ENCODE measurements around the gene TMEM117.

DNA sequence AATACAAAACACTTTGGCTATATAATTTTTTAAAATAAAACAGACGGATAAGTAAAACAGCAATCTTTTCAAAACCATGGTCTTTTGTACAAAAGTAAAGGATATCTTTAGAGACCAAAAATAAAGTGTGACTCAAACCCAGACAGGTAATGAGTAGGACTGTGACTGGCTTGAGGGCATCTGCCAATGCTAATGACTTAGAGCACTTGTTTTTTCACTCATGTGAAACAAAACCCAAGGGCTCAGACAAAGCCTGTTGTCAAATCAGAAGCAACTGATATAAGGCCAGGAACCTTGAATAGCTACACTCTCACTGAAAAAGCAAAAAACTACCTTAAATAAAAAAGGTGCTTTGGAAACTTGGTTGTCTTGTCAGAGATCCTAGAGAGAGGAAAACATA, 357.4 kb downstream of the TMEM117 start:
- TF ChIP-seq, protein P1, sequence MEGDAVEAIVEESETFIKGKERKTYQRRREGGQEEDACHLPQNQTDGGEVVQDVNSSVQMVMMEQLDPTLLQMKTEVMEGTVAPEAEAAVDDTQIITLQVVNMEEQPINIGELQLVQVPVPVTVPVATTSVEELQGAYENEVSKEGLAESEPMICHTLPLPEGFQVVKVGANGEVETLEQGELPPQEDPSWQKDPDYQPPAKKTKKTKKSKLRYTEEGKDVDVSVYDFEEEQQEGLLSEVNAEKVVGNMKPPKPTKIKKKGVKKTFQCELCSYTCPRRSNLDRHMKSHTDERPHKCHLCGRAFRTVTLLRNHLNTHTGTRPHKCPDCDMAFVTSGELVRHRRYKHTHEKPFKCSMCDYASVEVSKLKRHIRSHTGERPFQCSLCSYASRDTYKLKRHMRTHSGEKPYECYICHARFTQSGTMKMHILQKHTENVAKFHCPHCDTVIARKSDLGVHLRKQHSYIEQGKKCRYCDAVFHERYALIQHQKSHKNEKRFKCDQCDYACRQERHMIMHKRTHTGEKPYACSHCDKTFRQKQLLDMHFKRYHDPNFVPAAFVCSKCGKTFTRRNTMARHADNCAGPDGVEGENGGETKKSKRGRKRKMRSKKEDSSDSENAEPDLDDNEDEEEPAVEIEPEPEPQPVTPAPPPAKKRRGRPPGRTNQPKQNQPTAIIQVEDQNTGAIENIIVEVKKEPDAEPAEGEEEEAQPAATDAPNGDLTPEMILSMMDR (tag by site-specific recombination; IDR thresholded peaks at IDR 0.05) = no peak
- no peak for TF ChIP-seq ZNF274 (IDR thresholded peaks at IDR 0.05; ENCODE audit: low read length)
- TF ChIP-seq ZNF274 (tag by site-specific recombination; IDR thresholded peaks at IDR 0.05; ENCODE audit: borderline replicate concordance) = no peak
- TF ChIP-seq, protein P2, sequence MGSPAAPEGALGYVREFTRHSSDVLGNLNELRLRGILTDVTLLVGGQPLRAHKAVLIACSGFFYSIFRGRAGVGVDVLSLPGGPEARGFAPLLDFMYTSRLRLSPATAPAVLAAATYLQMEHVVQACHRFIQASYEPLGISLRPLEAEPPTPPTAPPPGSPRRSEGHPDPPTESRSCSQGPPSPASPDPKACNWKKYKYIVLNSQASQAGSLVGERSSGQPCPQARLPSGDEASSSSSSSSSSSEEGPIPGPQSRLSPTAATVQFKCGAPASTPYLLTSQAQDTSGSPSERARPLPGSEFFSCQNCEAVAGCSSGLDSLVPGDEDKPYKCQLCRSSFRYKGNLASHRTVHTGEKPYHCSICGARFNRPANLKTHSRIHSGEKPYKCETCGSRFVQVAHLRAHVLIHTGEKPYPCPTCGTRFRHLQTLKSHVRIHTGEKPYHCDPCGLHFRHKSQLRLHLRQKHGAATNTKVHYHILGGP (tag by site-specific recombination; IDR thresholded peaks at IDR 0.05) = no peak
- no peak for TF ChIP-seq ZBTB7A (tag by site-specific recombination; IDR thresholded peaks at IDR 0.05; ENCODE audit: low read depth)
- no peak for TF ChIP-seq ZNF629 (tag by site-specific recombination; IDR thresholded peaks at IDR 0.05)
- no peak for TF ChIP-seq ZNF416 (tag by site-specific recombination; IDR thresholded peaks at IDR 0.05)
- no peak for TF ChIP-seq SALL2 (tag by site-specific recombination; IDR thresholded peaks at IDR 0.05; ENCODE audit: borderline replicate concordance)
- no peak for TF ChIP-seq ZFP37 (tag by site-specific recombination; IDR thresholded peaks at IDR 0.05)
- TF ChIP-seq, protein P3, sequence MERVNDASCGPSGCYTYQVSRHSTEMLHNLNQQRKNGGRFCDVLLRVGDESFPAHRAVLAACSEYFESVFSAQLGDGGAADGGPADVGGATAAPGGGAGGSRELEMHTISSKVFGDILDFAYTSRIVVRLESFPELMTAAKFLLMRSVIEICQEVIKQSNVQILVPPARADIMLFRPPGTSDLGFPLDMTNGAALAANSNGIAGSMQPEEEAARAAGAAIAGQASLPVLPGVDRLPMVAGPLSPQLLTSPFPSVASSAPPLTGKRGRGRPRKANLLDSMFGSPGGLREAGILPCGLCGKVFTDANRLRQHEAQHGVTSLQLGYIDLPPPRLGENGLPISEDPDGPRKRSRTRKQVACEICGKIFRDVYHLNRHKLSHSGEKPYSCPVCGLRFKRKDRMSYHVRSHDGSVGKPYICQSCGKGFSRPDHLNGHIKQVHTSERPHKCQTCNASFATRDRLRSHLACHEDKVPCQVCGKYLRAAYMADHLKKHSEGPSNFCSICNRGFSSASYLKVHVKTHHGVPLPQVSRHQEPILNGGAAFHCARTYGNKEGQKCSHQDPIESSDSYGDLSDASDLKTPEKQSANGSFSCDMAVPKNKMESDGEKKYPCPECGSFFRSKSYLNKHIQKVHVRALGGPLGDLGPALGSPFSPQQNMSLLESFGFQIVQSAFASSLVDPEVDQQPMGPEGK (tag by site-specific recombination; IDR thresholded peaks at IDR 0.05) = no peak
- TF ChIP-seq ZNF843 (tag by site-specific recombination; IDR thresholded peaks at IDR 0.05) = no peak
- TF ChIP-seq, protein P4, sequence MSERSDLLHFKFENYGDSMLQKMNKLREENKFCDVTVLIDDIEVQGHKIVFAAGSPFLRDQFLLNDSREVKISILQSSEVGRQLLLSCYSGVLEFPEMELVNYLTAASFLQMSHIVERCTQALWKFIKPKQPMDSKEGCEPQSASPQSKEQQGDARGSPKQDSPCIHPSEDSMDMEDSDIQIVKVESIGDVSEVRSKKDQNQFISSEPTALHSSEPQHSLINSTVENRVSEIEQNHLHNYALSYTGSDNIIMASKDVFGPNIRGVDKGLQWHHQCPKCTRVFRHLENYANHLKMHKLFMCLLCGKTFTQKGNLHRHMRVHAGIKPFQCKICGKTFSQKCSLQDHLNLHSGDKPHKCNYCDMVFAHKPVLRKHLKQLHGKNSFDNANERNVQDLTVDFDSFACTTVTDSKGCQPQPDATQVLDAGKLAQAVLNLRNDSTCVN (tag by site-specific recombination; optimal IDR thresholded peaks at IDR 0.05) = no peak
- no peak for TF ChIP-seq ZNF707 (tag by site-specific recombination; IDR thresholded peaks at IDR 0.05)
- no peak for TF ChIP-seq ZNF473 (tag by site-specific recombination; IDR thresholded peaks at IDR 0.05)
- TF ChIP-seq, protein P5, sequence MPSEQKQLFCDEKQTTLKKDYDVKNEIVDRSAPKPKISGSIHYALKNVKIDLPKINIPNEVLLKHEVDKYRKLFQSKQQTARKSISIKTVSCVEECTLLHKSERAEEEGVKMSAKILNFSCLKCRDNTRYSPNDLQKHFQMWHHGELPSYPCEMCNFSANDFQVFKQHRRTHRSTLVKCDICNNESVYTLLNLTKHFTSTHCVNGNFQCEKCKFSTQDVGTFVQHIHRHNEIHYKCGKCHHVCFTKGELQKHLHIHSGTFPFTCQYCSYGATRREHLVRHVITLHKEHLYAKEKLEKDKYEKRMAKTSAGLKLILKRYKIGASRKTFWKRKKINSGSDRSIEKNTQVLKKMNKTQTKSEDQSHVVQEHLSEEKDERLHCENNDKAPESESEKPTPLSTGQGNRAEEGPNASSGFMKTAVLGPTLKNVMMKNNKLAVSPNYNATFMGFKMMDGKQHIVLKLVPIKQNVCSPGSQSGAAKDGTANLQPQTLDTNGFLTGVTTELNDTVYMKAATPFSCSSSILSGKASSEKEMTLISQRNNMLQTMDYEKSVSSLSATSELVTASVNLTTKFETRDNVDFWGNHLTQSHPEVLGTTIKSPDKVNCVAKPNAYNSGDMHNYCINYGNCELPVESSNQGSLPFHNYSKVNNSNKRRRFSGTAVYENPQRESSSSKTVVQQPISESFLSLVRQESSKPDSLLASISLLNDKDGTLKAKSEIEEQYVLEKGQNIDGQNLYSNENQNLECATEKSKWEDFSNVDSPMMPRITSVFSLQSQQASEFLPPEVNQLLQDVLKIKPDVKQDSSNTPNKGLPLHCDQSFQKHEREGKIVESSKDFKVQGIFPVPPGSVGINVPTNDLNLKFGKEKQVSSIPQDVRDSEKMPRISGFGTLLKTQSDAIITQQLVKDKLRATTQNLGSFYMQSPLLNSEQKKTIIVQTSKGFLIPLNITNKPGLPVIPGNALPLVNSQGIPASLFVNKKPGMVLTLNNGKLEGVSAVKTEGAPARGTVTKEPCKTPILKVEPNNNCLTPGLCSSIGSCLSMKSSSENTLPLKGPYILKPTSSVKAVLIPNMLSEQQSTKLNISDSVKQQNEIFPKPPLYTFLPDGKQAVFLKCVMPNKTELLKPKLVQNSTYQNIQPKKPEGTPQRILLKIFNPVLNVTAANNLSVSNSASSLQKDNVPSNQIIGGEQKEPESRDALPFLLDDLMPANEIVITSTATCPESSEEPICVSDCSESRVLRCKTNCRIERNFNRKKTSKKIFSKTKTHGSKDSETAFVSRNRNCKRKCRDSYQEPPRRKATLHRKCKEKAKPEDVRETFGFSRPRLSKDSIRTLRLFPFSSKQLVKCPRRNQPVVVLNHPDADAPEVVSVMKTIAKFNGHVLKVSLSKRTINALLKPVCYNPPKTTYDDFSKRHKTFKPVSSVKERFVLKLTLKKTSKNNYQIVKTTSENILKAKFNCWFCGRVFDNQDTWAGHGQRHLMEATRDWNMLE (tag by site-specific recombination; conservative IDR thresholded peaks at IDR 0.05; ENCODE audit: low read depth) = no peak
